HG03108 (cell line): ENCODE results near the gene TMEM240.
"Not testable (repeated sequence)": the region's sequence is repeated elsewhere in the genome, so short reads cannot be mapped to it uniquely, and the experiment has no call there.

Source experiments
- ATAC-seq: cut with Tn5 transposase; IDR thresholded peaks from one replicate; pipeline ENCODE4 v1.9.1; 2021; ENCODE audit warnings: moderate library complexity; ENCODE audit not compliant: unreplicated experiment

Gene TMEM240

GRCh38 chr1:1558591-1558990, 18.2 kb upstream of the TMEM240 start:
- no peak for ATAC-seq

- ATAC-seq, result not testable (repeated sequence)
These were observed 17.3 kb upstream of the TMEM240 start for GRCh38 chr1:1557688-1558087.

DNA sequence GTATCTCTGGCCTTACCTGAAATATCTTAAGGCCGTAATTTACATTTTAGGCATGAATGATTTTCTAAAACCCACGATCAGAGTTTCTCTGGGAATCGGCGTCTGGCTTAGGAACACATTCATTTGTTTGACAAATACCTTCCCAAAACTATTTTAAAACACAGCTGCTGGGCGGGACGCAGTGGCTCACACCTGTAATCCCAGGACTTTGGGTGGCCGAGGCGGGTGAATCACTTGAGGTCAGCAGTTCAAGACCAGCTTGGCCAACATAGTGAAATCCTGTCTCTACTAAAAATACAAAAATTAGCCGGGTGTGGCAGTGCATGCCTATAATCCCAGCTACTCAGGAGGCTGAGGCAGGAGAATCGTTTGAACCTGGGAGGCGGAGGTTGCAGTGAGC, 16.5 kb upstream of the TMEM240 start:
- not testable (repeated sequence) for ATAC-seq

- no peak for ATAC-seq
These were observed 16.1 kb upstream of the TMEM240 start for GRCh38 chr1:1556505-1556904.

DNA sequence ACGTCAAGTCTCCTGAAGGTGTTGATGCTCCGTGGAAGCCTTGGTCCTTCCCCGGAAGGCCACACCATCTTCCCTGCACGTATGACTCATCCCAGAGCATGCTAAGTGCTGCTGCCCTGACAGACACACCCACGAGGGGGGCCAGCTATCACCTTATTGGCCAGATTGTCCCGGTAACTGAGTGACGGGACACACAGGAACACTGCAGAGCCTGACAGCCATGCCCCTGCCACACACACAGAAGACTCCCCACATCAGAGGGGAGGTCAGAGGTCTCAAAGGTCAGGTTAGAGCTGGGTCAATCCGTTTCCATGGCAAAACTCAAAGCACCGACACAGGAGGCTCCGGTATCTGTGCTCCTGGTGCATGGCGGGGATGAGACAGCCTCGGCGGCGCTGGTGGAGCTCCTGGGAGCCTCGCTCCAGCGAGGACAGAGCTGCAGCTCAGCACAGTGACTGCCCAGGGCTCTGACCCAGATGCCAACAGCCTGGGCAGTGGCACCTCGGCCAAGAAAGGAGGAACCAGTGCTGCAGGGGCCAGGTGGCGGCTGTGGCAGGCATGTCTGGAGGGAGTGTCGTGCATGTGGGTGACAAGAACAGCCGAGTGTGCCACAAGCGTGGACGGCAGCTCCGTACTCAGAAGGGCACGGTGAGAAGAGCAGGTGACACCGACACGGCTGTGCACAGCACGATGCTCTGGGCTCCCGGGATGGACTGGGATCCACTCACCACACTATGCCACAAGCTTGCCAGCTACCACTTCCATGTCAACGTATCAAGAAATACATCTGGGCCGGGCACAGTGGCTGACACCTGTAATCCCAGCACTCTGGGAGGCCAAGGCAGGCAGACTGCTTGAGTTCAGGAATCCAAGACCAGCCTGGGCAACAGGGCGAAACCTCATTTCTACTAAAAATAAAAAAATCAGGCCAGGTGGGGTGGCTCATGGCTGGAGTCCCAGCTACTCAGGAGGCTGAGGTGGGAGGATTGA, 14.8 kb upstream of the TMEM240 start:
- no peak for ATAC-seq

DNA sequence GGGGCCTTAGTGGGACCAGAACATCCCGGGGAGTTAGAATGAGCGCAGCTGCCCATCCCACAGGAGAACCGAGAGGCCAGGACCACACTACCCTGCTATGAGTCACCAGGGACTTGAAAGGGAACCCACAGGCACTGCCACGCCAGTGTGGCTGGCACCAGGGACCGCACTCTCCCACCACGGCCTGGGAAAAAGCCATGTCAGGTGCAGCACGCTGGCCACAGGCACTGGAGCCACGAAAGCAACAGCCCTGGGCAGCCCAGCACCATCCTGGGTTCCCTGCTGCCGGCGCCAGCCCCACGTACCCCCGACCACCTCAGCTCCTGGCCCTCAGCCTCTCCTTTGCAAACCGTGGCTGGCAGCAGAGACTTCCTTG, 14.1 kb upstream of the TMEM240 start:
- ATAC-seq, result no peak

DNA sequence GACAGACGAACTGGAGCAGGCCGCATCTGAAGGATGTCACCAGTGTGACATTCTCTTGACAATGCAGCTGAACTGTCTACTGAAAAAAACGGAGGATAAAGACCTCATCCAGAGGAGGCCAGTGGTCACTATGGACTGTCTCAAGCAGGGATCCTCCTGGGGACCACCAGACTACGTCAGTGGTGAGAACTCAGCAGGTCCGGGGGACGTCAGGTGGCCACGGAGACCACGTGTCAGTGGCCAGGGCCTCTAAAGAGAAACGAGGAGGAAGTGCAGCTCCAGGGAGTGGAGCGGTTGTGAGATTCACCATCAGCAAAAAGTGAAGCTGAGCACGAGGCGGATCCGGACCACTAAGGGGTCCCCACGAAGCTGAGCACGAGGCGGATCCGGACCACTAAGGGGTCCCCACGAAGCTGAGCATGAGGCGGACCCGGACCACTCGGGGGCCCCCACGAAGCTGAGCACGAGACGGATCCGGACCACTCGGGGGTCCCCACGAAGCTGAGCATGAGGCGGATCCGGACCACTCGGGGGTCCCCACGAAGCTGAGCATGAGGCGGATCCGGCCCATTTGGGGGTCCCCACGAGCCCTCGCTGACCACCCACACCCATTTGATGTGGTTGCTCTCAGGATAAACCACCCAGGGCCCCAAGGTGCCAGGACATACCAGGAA, 13.5 kb upstream of the TMEM240 start:
- no peak for ATAC-seq

DNA sequence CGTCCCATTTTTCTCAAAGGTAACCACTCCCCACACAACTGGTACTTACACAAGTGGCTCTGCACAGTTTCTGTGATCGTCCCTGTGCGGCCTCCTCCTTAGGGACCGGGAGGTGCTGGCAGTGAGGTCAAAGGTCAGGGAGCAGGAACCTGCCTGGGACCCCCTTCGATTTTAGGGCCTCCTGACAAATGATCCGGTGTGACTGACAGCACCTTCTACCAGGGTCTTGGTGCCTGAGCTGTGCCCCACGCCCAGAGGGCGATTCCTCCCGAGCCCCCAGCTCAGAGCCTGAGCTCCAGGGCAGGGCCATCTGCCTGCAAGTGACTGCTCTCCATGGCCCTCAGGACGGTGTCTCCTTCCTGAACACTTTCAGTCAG, 11.8 kb upstream of the TMEM240 start:
- no peak for ATAC-seq

DNA sequence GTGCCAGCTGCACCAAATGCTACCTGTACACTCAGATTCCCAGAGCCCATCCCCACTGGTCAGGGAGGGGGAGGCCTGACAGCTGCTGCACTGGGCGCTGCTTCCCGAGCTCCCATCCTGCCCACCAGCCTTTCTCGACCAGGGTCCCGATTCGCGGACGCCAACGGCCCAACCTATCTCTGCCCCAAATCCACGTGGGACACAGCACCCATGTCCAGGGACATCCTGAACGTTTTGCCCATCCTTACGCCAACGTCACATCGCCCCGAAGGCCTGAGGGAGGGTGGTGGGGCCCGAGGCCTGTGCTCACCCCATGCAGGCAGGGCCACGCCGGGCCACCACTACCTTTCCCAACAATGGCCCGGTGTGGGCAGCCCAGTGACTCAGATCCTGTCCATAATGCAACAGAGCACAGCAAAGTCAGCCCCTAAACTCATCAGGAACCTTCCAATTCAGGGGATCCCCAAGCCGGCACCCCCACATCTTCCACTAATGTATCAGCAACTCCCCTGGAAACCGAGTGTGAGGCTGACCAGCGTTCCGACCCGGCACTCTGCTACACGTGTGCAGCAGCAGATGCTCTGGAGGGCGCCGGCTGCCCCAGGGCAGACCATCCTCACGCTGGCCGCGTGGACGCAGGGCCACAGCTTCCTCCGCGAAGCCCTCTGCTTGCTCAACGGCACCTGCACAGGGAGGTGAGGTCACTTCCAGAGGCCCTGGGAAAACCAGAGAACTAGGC, 11.3 kb upstream of the TMEM240 start:
- no peak for ATAC-seq

DNA sequence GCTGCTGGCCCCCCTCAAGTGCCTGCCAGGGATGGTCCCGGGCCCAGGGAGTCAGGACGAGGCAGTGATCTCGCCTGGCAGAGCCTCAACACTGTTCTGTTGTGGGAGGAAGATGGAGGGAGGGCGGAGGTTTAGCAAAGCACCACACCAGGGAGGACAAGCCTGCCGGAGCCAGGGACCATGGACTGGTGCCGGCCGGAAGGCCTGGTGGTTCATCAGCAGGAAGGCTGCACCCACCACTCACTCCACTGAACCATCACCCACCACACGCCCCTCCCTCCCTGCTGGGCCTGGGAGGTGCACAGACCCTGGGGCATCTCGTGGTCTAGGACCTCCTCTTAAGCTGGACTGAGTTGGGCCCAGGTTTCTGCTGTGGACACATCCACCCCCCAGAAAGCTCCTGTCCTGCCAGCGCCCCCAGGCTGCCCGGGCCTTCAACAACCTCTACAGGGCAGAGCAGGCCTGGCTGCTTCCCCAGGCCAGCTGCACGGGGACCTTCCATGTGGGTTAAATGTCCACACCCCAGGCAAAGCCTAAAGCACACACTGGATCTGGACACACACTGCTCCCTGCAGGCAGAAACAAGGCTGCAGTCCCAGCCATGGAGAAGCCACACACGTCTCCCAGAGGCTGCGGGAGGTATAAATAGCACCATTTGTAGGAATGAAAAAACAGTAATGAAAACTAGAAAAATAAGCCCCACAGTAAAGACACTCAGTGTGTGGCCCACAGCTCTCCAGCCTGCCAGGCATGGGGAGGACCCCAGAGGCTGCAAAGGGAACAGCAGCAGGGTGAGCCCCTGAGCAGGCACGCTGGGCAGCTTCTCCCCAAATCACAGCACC, 10.4 kb upstream of the TMEM240 start:
- ATAC-seq, result no peak

GRCh38 chr1:1550087-1550486, 9.7 kb upstream of the TMEM240 start:
- no peak for ATAC-seq

DNA sequence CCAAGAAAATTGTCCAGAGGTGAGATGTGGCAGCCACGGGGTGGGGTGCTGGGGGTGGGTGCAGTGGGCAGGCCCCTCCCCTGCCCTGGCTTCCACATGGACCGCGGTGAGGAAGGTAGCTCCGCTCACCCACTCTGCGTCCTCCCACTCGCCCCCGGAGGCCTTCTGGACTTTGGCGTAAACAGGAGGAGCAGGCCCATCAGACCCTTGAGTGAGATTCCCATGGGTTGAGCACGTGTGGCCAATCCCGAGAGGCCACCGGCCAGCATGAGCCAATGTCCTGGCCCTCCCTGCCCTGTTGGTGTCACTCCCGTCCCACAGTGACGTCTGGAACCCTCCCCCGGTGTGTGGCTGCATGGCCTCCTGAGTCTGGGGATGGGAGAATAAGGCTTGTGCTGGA, 8.2 kb upstream of the TMEM240 start:
- ATAC-seq, result no peak

GRCh38 chr1:1547476-1547875, 7.1 kb upstream of the TMEM240 start:
- no peak for ATAC-seq

DNA sequence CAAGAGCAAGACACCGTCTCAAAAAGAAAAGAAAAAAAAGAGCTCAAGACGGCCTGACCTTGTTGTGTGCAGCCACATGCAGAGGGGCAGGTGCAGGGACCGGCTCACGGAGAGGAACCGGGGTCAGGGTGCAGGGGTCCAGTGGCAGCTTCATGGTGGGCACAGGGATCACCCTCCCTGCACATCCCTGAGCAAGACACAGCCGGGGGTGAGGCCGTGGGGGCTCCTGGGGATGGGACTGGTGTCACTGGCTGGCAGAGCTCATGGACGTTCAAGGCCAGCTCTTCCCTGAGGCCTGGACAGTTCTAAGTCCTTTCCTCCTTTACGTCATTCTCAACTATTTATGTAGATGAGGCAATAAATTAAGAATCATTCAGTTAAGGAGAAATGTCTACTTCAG, 6.6 kb upstream of the TMEM240 start:
- no peak for ATAC-seq

DNA sequence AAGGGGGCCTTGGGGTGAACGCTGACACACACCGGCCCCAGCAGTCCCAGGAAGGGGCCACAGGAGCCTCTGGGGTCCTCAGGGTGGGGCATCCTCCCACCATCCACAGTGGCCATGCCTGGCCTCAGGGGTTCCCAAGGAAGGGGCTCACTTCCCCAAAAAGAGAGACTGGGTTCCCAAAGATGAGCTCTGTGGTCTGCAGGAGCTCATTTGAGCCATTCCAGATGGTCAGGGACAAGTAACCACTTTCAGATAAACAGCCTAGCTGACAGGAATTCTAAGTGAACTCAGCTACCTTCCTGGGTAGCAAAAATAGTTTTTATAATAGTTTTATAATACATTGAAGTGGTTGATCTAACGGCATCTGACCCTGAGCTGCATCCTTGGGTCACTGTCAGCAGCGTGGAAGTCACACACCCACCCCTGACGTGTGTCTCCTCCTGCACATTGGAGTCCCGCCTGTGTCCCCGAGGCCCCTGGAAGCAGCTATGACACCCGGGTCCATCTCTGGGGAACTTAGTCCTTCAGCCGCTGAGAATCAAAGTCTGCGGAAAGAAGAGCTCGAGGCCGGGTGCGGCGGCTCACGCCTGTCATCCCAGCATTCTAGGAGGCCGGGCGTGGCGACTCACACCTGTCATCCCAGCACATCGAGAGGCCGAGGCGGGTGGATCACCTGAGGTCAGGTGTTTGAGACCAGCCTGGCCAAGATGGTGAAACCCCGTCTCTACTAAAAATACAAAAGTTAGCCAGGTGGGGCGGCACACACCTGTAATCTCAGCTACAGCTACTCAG, 5.7 kb upstream of the TMEM240 start:
- no peak for ATAC-seq

- no peak for ATAC-seq
These were observed 4.1 kb upstream of the TMEM240 start for GRCh38 chr1:1544544-1544943.

DNA sequence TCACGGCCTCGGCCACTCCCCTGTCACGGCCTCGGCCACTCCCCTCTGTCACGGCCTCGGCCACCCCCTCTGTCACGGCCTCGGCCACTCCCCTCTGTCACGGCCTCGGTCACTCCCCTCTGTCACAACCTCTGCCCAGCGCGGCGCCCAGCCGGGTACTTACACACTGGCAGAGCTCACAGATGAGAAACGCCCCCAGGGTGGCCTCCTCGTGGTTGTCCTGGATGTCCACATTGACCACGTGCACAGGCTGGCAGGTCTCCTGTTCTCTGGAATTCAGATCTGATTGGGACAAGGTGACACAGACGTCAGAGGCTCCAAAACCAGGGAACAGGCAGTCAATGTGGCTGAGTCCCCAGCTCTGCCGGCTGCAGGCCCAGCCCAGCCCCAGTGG, 3.3 kb upstream of the TMEM240 start:
- ATAC-seq, result no peak

- ATAC-seq, result no peak
These were observed 2.6 kb upstream of the TMEM240 start for GRCh38 chr1:1542766-1543705.
